ENCODE measurements around the gene BEST3.

- no peak for TF ChIP-seq PKNOX1 (IDR thresholded peaks at IDR 0.05)
- TF ChIP-seq TARDBP (IDR thresholded peaks at IDR 0.05): no peak
- no peak for TF ChIP-seq ZNF384 (IDR thresholded peaks at IDR 0.05)
- no peak for TF ChIP-seq HDGF (IDR thresholded peaks at IDR 0.05; ENCODE audit: borderline replicate concordance)
- no peak for TF ChIP-seq FOXK2 (IDR thresholded peaks at IDR 0.05)
Observed at GRCh38 chr12:69660164-69660863, 38.8 kb downstream of the BEST3 start.
